Activated CD8-positive, alpha-beta memory T cell treated with anti-CD3 and anti-CD28 coated beads for 48 hours (primary cell): ENCODE results near the gene PIWIL1.

Experiments
- DNase-seq, 3 experiments: peaks; one replicate each; pipeline ENCODE4 v3.0.0-alpha.2; 2020; ENCODE audit warnings: low read depth in 2 of 3, low spot score in 2 of 3

The PIWIL1 gene

GRCh38 chr12:130372936-130373335 lies 35.2 kb downstream of the PIWIL1 start:
- no peak for DNase-seq

- no peak for DNase-seq
Observed at GRCh38 chr12:130374083-130374482, 36.4 kb downstream of the PIWIL1 start.

GRCh38 chr12:130375296-130376287 lies 37.9 kb downstream of the PIWIL1 start:
- DNase-seq = no peak

GRCh38 chr12:130382818-130383217 lies 45.1 kb downstream of the PIWIL1 start:
- no peak for DNase-seq

- DNase-seq = no peak
Observed at GRCh38 chr12:130384234-130384633, 46.5 kb downstream of the PIWIL1 start.

- no peak for DNase-seq
Observed at GRCh38 chr12:130385193-130385592, 47.5 kb downstream of the PIWIL1 start.

GRCh38 chr12:130391186-130391585 lies 53.5 kb downstream of the PIWIL1 start:
- no peak for DNase-seq

GRCh38 chr12:130394906-130395305 lies 57.2 kb downstream of the PIWIL1 start:
- DNase-seq = no peak

GRCh38 chr12:130396667-130397066 lies 59.0 kb downstream of the PIWIL1 start:
- no peak for DNase-seq

- DNase-seq = no peak
Observed at GRCh38 chr12:130398100-130398848, 60.6 kb downstream of the PIWIL1 start.

GRCh38 chr12:130401703-130402102 lies 64.0 kb downstream of the PIWIL1 start:
- no peak for DNase-seq

- no peak for DNase-seq
Observed at GRCh38 chr12:130405332-130405731, 67.6 kb downstream of the PIWIL1 start.

- no peak for DNase-seq
Observed at GRCh38 chr12:130412384-130412783, 74.7 kb downstream of the PIWIL1 start.

GRCh38 chr12:130413909-130414308 lies 76.2 kb downstream of the PIWIL1 start:
- DNase-seq = no peak

GRCh38 chr12:130414381-130414780 lies 76.7 kb downstream of the PIWIL1 start:
- no peak for DNase-seq

GRCh38 chr12:130418251-130418650 lies 80.6 kb downstream of the PIWIL1 start:
- DNase-seq = no peak

- no peak for DNase-seq
Observed at GRCh38 chr12:130419116-130419515, 81.4 kb downstream of the PIWIL1 start.

GRCh38 chr12:130420071-130420470 lies 82.4 kb downstream of the PIWIL1 start:
- no peak for DNase-seq

- DNase-seq = no peak
Observed at GRCh38 chr12:130421896-130422295, 84.2 kb downstream of the PIWIL1 start.
